ENCODE measurements around the gene SREBF2. TPM values are rescaled to one million over a fixed set of nuclear protein-coding genes. Genes with fewer than 3 reads are reported as not detected.

Gene SREBF2
- total RNA-seq, 4 donors from 2014 or later, result 26.3 to 63.5 (median 33.8) TPM

- no peak for TF ChIP-seq CTCF (IDR thresholded peaks at IDR 0.05)
- no peak for ATAC-seq (ENCODE audit: low FRiP score)
These were observed 8.3 kb downstream of the SREBF2 start for GRCh38 chr22:41841085-41841712.

GRCh38 chr22:41842996-41843970 is 10.4 kb downstream of the SREBF2 start:
- ATAC-seq (ENCODE audit: low FRiP score), result no peak
- no peak for DNase-seq (ENCODE audit: low spot score)
- no peak for TF ChIP-seq CTCF (IDR thresholded peaks at IDR 0.05)

More at GRCh38 chr22:41841085-41841712, 8.3 kb downstream of the SREBF2 start:
- no peak for DNase-seq (ENCODE audit: low spot score)

- TF ChIP-seq CTCF (IDR thresholded peaks at IDR 0.05), result no peak
- DNase-seq (ENCODE audit: low spot score) (no peak), ATAC-seq (ENCODE audit: low FRiP score) (no peak)
These were observed 11.1 kb downstream of the SREBF2 start for GRCh38 chr22:41844036-41844435.

GRCh38 chr22:41844513-41844912 is 11.6 kb downstream of the SREBF2 start:
- DNase-seq (ENCODE audit: low spot score) (no peak), ATAC-seq (ENCODE audit: low FRiP score) (no peak)
- TF ChIP-seq CTCF (IDR thresholded peaks at IDR 0.05), result no peak

- no peak for TF ChIP-seq CTCF (IDR thresholded peaks at IDR 0.05)
- no peak for DNase-seq (ENCODE audit: low spot score)
- no peak for ATAC-seq (ENCODE audit: low FRiP score)
These were observed 12.7 kb downstream of the SREBF2 start for GRCh38 chr22:41845380-41846267.

GRCh38 chr22:41846268-41846987 is 13.5 kb downstream of the SREBF2 start:
- ATAC-seq (ENCODE audit: low FRiP score), result no peak
- DNase-seq (ENCODE audit: low spot score), result no peak
- TF ChIP-seq CTCF (IDR thresholded peaks at IDR 0.05), result no peak

All from omental fat pad (tissue), 4 donors.